CD4-positive, alpha-beta T cell treated with Interleukin-12 subunit alpha and Interleukin-12 subunit beta, for 1 hour (primary cell): ENCODE measurements around the gene KCTD3.

Experiments used
- DNase-seq: peaks from one replicate; pipeline ENCODE4 v3.0.0-alpha.2; 2020

Gene KCTD3

DNA sequence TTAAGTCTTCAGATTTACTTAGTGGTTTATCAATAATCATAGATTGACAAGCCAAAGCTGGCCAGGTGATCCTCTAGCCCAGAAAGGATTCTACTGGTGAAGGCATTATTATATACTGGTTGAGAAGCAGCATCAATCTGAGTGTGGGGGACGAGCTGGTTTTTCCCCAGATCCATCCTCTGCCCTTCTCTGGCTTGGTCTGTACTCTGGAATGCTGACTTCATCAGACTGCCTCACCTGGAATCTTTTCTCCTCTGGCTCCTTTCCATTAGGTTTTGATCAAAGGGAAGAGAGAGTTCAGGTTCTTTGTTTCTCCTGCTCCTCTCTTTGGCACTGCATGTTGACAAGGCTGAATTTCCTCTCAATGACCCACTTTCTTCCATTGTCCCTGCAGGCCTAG, 93.9 kb downstream of the KCTD3 start:
- DNase-seq = no peak

DNA sequence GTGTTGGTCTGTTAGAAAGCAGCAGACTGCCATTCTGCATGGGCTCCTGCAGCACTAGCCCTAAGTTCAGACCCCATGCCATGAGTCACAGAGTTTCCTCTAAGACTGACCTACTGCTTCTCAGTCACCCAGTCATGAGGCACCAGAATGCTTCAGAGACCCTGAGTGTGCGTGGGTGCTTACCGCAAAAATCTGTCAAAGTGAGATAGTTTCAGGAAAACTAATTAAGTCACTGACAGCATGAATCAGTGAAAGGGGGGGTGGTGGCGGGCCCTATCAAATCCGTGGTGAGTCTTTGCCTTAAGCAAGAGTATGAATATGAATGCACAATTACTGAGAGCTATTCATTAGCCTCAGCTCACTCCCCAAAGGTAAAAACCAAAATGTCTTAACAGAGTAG, 98.1 kb downstream of the KCTD3 start:
- no peak for DNase-seq

DNA sequence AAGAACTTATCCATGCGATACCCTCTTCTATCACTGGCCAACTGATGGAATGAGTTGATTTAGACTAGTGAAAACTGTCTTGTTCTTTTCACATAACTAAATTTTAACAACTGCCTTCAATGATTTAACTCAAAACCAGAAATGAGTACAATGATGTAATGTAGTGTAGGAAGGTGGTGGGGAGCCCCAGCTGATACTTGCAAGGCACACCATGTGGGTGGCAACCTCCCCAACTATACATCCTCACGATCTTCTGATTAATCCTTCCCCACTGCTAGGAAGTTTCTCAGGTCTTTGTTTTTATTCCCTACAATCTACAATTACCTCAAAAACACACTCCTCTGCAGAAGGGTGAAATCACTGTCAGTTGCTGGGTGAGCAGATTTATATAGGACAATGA, 100.7 kb downstream of the KCTD3 start:
- no peak for DNase-seq

DNA sequence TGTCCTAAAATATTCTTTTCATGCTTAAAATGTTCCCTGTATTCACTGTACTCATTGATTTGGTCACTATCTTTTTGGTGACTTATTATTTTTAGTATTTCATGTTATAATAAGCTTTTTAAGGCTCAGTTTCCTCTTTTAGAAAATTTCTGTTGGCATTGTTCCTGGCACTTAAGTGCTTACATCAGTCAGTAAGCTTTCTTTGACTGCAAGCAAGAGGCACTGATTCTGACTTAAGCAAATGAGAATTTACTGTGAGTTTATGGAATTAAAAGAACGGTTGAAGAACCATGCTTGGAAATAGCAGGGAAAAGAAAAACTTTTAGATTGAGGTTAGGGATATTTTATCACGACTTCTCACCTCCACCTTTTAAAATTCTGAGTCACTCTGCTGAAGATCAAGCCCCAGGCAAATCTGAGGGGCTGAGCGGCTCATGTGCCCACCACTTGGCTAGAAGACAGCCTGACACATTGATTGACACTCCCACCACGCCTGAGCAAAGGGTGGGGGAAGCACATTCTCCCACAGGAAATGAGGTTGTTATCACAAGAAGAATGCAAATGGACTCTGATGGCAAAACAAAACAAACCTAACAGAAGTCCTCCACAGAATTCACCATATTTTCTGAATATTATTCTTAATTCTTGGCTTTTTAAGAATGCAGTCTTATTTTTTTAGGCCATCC, 102.8 kb downstream of the KCTD3 start:
- DNase-seq = no peak
